Nephron (organoid): ENCODE data around the gene MYO15B.

ENCODE experiments used
- H3K27ac Mint-ChIP-seq, 3 experiments: 2 replicates each; pipeline ENCODE4 v1.8.0; 2020; ENCODE audit warnings: mixed read lengths in 3 of 3, mild to moderate bottlenecking in 2 of 3, moderate library complexity in 1 of 3
- H3K27me3 Mint-ChIP-seq: 2 replicates; pipeline ENCODE4 v1.8.0; 2021; ENCODE audit warnings: low read depth, mild to moderate bottlenecking, moderate library complexity, mixed read lengths
- H3K36me3 Mint-ChIP-seq: 2 replicates; pipeline ENCODE4 v1.8.0; 2020; ENCODE audit warnings: low read depth, mixed read lengths
- H3K4me1 Mint-ChIP-seq: 2 replicates; pipeline ENCODE4 v1.8.0; 2020; ENCODE audit warnings: mixed read lengths
- H3K4me3 Mint-ChIP-seq, 3 experiments: 2 replicates each; pipeline ENCODE4 v1.8.0; 2020; ENCODE audit warnings: mild to moderate bottlenecking in 3 of 3, mixed read lengths in 3 of 3, moderate library complexity in 2 of 3
- H3K9me3 Mint-ChIP-seq: 2 replicates; pipeline ENCODE4 v1.8.0; 2020; ENCODE audit warnings: mixed read lengths
- CTCF ChIP-seq, 3 experiments: fragments of 200-600 bp; sonication (generic); IDR thresholded peaks; one replicate each; pipeline ENCODE4 v1.5.0; 2021; ENCODE audit warnings: antibody characterized with exemption in 3 of 3; ENCODE audit not compliant: unreplicated experiment in 3 of 3

MYO15B gene

GRCh38 chr17:75634376-75634740 lies 46.8 kb downstream of the MYO15B start:
- H3K27me3 Mint-ChIP-seq, result no peaks in the 10 kb centered on the region
- H3K4me1 Mint-ChIP-seq, result peaks cover 20% of the 10 kb centered on the region
- no peaks in the 10 kb centered on the region for H3K36me3 Mint-ChIP-seq
- H3K27ac Mint-ChIP-seq, result peak overlapping the region in 2 of 3 experiments; percentile 67 to 90
- H3K9me3 Mint-ChIP-seq, result no peaks in the 10 kb centered on the region
- peak overlapping the region in 1 of 3 experiments; percentile 74 for H3K4me3 Mint-ChIP-seq
- no peak for TF ChIP-seq CTCF (IDR thresholded peaks at IDR 0.05; ENCODE audit: unreplicated experiment in 3 of 3)

GRCh38 chr17:75634754-75635609 lies 47.4 kb downstream of the MYO15B start:
- no peaks in the 10 kb centered on the region for H3K36me3 Mint-ChIP-seq
- no peak for TF ChIP-seq CTCF (IDR thresholded peaks at IDR 0.05; ENCODE audit: unreplicated experiment in 3 of 3)
- peaks cover 20% of the 10 kb centered on the region for H3K4me1 Mint-ChIP-seq
- H3K27ac Mint-ChIP-seq, result peak overlapping the region in 2 of 3 experiments; percentile 43 to 90
- no peaks in the 10 kb centered on the region for H3K27me3 Mint-ChIP-seq
- H3K9me3 Mint-ChIP-seq, result no peaks in the 10 kb centered on the region
- peak overlapping the region in 2 of 3 experiments; percentile 42 to 43 for H3K4me3 Mint-ChIP-seq

- H3K4me3 Mint-ChIP-seq, result no peak overlapping the region
- H3K27me3 Mint-ChIP-seq, result no peaks in the 10 kb centered on the region
- H3K4me1 Mint-ChIP-seq, result peaks cover 20% of the 10 kb centered on the region
- no peak overlapping the region for H3K27ac Mint-ChIP-seq
- no peaks in the 10 kb centered on the region for H3K9me3 Mint-ChIP-seq
- TF ChIP-seq CTCF (IDR thresholded peaks at IDR 0.05; ENCODE audit: unreplicated experiment in 3 of 3), result no peak
- no peaks in the 10 kb centered on the region for H3K36me3 Mint-ChIP-seq
Observed at GRCh38 chr17:75635610-75636202, 48.1 kb downstream of the MYO15B start.

- Mint-ChIP-seq H3K4me1 (peaks cover 20% of the 10 kb centered on the region), H3K27ac (peak overlapping the region; percentile 25 to 68 (median 60)), H3K27me3 (no peaks in the 10 kb centered on the region), H3K9me3 (no peaks in the 10 kb centered on the region), H3K4me3 (no peak overlapping the region), H3K36me3 (no peaks in the 10 kb centered on the region)
- no peak for TF ChIP-seq CTCF (IDR thresholded peaks at IDR 0.05; ENCODE audit: unreplicated experiment in 3 of 3)
Observed at GRCh38 chr17:75636381-75637142, 49.0 kb downstream of the MYO15B start.

GRCh38 chr17:75637143-75637538 lies 49.5 kb downstream of the MYO15B start:
- Mint-ChIP-seq H3K27ac (peak overlapping the region; percentile 25 to 68 (median 60)), H3K27me3 (no peaks in the 10 kb centered on the region), H3K4me1 (peaks cover 20% of the 10 kb centered on the region), H3K4me3 (no peak overlapping the region), H3K9me3 (no peaks in the 10 kb centered on the region), H3K36me3 (no peaks in the 10 kb centered on the region)
- no peak for TF ChIP-seq CTCF (IDR thresholded peaks at IDR 0.05; ENCODE audit: unreplicated experiment in 3 of 3)
